MM.1S (cell line): Measurements from ENCODE around the gene TGFBR3.

Source experiments
- EZH2 ChIP-seq: fragments of 300-600 bp; sonication (generic); optimal IDR thresholded peaks from 2 replicates; pipeline ENCODE3; 2017; ENCODE audit warnings: low read depth, mild to moderate bottlenecking, antibody characterized with exemption, low read length, mixed read lengths
- TF ChIP-seq, protein P1 (sequence below): fragments of 300-600 bp; sonication (generic); IDR thresholded peaks from 2 replicates; pipeline ENCODE4 v1.5.1; 2016; ENCODE audit warnings: antibody characterized with exemption, low read length, mixed read lengths

DNA sequence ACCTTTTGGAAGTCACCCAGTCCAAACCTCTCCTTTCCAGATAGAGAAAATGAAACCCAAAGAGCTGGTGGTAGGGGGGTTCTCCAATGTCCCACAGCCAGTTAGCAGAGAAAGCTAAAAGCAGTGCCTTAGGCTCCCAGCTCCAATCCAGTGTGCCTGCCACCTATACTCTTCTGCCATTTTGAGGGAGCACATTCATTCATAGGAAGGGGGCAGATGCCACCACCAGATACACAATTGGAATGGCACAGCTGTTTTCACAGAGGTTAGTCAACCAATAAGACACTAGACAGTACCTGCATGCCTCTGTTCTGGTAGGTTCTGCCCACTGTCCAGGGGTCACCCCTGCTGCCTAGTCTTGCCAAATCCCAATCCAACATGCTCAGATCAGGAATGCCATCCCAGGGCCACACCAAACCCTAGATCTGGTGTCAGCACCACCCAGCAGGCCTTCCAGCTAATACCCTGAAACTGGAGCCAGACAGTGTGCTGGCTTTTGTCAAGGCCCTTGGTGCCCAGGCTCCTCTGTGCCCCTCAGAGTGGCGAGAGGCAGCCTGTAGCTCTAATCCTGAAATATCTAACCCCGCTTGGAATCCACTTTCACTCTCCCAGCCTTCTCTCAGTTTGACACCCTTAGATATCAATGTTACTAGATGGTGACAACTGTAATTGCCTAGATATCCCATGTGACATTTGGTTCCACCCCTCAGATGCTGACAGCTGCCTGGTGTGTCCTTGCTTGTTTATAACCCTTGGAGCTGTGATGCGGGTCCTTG, 178.6 kb downstream of the TGFBR3 start:
- TF ChIP-seq EZH2, result no peak
- TF ChIP-seq, protein P1, sequence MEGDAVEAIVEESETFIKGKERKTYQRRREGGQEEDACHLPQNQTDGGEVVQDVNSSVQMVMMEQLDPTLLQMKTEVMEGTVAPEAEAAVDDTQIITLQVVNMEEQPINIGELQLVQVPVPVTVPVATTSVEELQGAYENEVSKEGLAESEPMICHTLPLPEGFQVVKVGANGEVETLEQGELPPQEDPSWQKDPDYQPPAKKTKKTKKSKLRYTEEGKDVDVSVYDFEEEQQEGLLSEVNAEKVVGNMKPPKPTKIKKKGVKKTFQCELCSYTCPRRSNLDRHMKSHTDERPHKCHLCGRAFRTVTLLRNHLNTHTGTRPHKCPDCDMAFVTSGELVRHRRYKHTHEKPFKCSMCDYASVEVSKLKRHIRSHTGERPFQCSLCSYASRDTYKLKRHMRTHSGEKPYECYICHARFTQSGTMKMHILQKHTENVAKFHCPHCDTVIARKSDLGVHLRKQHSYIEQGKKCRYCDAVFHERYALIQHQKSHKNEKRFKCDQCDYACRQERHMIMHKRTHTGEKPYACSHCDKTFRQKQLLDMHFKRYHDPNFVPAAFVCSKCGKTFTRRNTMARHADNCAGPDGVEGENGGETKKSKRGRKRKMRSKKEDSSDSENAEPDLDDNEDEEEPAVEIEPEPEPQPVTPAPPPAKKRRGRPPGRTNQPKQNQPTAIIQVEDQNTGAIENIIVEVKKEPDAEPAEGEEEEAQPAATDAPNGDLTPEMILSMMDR, result no peak
